HG02571 (cell line): ENCODE data around the gene VPS26B.

Experiments used
- ATAC-seq: cut with Tn5 transposase; IDR thresholded peaks from one replicate; pipeline ENCODE4 v1.9.1; 2021; ENCODE audit warnings: mild to moderate bottlenecking, moderate library complexity; ENCODE audit not compliant: unreplicated experiment

The VPS26B gene

GRCh38 chr11:134230339-134230738 is 5.9 kb downstream of the VPS26B start:
- ATAC-seq = no peak

DNA sequence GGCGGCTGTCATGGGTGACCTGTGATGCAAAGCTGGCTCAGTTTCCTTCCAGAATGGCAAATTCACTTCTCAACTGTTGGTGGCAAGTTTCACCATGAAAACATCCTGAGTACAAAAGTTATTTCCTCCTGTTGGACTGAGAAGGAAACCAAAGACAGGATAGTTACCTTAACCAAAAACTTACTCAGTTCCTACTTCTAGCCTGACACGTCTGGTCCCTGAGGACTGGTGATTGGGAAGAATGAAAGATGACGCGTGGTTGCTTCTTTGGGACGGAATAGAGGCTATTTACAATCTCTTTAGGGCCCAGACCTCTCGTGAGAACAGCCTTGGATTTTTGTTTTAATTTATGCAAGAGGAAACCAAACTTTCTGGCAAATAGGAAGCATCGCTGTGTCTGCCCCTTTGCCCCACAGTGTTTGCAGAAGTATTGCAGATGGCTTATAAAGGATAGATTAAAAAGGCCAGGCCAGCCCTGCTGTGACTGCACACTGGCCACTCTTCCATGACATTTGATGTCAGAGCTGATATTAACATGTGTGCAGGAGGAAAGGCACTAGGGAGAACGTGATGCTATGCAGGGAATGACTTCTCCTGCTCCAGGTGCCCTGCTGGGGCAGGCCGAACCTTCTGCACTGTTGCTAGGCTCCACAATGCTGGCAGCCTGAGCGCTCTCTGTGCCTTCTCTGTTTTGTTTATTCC is 7.6 kb downstream of the VPS26B start:
- ATAC-seq = no peak

- no peak for ATAC-seq
Observed at GRCh38 chr11:134233729-134234179, 9.3 kb downstream of the VPS26B start.

DNA sequence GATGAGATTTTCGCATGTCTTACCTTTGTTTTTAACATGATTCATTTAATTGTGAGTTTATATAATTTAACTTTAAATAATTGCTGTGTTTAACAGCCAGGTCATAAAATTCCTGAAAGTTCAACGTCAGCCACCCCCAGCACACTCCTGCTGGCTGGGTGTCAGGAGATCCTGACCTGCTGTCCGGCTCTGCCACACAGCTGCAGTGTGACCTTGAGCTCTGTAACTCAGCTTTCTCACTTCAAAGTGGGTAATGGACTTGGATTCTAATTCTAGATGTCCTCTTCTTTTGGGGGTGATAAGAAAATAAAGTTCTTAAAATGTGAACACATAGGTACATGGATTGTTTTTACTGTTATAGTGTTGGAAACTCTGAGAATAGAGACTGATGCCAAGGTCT is 10.9 kb downstream of the VPS26B start:
- no peak for ATAC-seq

DNA sequence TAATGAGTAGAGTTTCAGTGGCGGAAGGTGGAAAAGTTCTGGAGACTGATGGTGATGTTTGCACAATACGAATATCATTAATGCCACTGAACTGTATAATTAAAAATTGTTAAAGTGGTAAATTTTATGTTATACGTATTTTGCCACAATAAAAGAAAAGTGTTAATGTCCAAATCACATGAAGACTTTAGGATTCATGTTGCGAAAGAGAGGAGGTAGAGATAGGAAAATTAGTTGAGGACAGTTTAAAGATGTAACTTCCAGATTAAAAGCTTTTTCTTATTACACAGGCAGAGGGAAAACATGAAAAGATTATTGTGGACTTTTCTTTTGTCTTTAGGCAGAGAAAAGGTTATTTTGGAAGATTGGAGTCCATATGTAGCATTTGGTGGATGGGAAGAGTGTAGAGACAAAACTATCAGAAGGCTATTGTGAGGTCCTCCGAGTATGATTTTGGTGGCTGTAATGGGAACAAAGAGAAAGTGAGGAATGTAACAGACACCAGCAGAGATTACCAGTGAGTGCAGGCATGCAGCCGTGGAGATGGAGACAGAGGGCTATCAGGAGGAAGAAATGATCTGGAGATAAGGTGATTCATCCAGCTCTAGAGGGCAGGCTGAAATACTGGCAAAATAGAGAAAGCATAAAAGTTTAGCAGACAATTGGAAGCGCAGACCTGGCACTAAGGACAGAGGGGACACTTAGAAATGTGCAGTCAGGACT is 12.5 kb downstream of the VPS26B start:
- no peak for ATAC-seq

DNA sequence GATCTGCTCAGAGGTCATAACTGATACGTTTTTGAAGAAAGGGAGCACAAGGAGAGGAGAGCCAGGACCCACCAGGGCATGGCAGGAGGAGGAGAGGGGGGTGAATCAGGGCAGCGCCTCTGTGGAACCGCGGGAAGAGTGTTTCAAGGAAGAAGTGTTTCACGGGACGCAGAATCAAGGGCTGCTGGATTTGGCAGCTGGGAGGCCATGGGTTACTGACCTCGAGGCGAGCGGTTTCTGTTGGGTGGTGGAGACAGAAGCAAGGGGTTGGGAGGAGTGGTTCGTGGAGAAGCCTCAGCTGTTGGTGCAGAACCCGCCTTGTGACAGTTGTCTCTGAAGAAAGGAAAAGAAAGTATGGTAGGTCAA is 13.1 kb downstream of the VPS26B start:
- ATAC-seq = no peak

GRCh38 chr11:134238956-134239355 is 14.5 kb downstream of the VPS26B start:
- no peak for ATAC-seq

DNA sequence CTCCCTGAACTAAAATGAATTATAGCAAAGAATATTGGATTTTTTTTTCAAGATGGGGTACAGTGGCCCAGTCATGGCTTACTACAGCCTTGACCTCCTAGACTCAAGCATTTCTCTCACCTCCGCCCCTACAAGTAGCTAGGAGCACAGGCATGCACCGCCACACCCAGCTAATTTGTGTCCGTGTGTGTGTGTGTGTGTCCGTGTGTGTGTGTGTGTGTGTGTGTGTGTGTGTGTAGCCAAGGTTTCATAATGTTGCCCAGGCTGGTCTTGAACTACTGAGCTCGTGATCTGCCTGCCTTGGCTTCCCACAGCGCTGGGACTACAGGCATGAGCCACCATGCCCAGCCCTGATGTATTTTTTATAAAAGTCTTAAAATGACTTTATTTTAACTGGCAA is 16.1 kb downstream of the VPS26B start:
- ATAC-seq = no peak

GRCh38 chr11:134242376-134242775 is 17.9 kb downstream of the VPS26B start:
- ATAC-seq = no peak

GRCh38 chr11:134243913-134244312 is 19.4 kb downstream of the VPS26B start:
- ATAC-seq = no peak

DNA sequence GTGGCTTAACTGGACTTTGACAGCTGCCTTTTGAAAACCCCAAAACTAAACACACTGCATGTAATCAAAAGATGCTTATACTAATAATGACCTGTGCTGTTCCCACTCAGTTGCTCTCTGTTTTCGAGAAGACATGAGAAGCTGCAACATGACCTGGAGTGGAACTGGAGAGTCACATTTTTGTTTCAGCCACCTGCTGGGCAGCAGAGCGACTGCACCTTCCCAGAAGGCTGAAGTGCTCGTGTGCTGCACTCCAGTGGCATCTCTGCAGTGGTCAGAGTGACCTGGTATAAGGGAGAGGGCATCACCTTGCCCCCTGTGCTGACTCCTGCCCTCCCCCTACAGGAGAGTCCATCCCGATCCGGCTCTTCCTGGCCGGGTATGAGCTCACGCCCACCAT is 20.1 kb downstream of the VPS26B start:
- peak; percentile 48 for ATAC-seq

- ATAC-seq = no peak
Observed at GRCh38 chr11:134245434-134245833, 21.0 kb downstream of the VPS26B start.

DNA sequence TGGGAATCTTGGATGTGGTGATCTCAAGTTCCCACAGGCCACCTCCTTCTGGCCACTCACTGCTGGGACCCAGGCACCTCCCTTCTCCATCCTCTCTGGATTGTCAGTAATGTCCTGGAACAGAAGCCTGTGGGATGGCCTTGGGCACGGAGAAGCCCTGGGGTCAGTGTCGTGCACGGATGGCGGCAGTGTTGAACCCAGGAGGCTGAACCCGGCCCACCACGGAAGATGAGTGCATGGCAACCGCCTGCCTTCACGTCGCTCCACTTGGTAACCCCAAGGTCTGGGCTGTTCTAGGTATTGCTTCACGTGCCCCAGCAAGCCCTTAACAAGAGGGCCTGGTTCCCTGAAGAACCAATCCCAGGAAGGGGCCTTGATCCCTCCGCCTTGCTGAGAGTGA is 21.6 kb downstream of the VPS26B start:
- no peak for ATAC-seq

DNA sequence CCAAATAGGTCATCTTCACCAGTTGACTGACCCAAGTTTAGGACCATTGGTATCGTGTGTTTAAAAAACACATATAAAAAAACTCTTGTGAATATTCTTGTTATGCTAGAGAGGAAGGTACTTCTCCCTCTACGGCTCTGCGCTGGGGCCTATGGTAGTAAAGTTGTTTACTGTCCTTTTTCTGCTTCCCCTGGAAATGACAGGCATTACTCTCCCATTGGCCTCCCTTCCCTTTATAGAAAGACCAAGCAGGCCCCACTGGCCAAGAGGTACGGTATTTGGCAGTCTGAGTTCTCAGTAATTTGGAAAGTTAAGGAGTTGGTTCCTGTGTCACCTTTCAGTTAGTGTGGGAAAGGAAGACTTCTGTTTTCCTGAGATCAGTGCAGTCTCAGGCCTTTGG is 22.2 kb downstream of the VPS26B start:
- no peak for ATAC-seq

GRCh38 chr11:134248910-134249480 is 24.5 kb downstream of the VPS26B start:
- ATAC-seq = no peak

DNA sequence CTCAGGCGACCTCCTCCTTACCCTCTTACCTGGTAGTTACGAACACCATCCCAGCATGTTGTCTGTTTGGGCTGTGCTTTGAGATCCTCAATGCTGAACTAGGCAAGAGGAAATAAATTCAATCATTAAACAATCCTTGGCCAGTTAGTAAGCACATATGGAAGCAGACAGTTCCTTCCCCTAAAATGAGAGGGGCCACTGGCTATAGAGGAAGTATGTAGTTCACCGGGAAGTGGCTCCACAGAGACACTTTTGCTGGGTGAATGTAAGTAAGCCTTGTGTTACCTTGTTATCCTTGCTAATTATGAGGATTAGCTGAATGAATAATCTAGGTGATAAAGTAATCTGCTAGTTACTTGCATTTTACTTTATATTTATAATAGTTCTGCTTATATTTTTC is 25.8 kb downstream of the VPS26B start:
- ATAC-seq = no peak

- ATAC-seq = no peak
Observed at GRCh38 chr11:134250675-134251074, 26.2 kb downstream of the VPS26B start.

DNA sequence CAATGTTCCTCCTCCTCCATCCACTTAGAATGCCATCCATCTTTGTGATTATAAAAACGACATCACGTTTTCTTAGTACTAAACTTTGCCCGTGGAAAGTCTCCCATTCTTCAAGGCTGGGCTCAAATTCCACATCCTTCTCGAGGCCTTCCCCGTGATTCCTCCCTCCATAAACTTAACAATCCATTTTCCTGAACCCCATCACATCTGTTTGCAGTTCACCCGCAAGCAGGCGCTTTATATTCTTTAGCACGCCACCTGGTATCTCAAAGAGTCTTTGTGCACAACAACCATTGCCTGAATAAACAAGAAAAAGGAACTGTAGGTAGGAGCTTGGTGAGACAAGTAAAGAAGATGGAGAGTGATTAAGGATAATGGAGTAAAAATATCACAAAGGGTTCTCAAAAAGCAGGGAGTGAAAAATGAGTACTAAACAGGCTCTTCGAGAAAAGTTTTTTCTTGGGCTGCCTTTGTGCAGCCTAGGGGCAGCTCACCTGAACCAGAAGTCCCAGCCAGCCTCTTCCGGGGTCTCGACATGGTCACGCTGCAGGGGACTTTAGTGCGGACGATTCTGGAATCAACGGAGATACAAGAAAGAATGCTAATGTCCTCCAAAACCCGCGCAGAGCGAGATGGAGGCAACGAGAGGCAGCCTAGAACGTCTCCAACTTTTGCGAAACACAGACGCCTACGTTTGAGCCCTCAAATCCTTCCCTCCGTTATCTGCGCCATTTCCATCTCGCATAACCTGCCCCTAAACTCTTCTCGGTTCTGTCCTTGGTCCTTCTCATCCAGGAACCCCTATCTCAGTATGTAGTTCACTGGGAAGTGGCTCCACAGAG is 28.1 kb downstream of the VPS26B start:
- no peak for ATAC-seq

DNA sequence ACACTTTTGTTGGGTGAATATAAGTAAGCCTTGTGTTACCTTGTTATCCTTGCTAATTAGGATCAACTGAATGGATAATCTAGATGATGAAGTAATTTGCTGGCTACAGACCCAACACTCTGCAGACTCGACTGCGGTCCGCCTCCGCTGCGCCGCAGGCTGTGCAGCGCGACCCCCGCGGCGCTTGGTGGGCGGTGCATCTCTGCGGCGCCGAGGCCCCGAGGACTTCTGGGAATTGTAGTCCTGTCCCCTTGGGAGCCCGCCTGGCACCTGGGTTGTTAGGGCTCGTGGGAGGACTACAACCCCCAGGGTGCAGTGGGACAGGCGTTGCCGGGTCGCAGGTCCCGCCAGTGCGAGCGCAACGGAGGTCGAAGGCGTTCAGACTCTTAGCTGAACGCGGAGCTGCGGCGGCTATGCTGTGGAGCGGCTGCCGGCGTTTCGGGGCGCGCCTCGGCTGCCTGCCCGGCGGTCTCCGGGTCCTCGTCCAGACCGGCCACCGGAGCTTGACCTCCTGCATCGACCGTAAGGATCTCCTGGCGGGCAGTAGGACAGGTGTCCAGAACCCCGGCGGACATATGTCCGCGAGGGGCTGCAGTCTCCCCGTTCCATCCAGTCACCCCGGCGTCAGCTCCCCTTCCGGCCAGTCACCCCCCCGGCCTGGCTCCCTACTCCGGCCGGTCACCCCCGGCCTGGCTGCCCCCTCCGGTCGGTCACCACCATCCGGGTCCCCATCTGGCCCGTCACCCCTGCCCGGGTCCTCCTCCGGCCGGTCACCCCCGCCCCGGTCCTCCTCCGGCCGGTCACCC is 28.9 kb downstream of the VPS26B start, which contains the start of the genes ACAD8 and THYN1:
TSS of gene ACAD8 (plus strand) at position 381 of the 806 bp plus-strand sequence. CDS start at position 414, 33 bp downstream.
TSS of gene THYN1 (minus strand) at position 165 of the 806 bp plus-strand sequence. CDS start 470 bp downstream, outside the sequence.
- ATAC-seq = peak; percentile 99
